GM12801 (cell line): ENCODE results near the gene ALCAM.

Experiments
- TF ChIP-seq, protein P1 (sequence below): IDR thresholded peaks from one replicate; pipeline ENCODE4 v1.5.1; 2011; ENCODE audit warnings: control low read depth; ENCODE audit not compliant: insufficient read length; ENCODE audit errors: extremely low read depth

ALCAM gene

DNA sequence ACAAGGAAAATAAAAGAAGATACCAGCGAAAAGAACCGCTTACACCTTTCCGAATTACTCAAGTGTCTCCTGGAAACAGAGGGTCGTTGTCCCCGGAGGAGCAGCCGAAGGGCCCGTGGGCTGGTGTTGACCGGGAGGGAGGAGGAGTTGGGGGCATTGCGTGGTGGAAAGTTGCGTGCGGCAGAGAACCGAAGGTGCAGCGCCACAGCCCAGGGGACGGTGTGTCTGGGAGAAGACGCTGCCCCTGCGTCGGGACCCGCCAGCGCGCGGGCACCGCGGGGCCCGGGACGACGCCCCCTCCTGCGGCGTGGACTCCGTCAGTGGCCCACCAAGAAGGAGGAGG is 325 bp downstream of the ALCAM start:
- TF ChIP-seq, protein P1, sequence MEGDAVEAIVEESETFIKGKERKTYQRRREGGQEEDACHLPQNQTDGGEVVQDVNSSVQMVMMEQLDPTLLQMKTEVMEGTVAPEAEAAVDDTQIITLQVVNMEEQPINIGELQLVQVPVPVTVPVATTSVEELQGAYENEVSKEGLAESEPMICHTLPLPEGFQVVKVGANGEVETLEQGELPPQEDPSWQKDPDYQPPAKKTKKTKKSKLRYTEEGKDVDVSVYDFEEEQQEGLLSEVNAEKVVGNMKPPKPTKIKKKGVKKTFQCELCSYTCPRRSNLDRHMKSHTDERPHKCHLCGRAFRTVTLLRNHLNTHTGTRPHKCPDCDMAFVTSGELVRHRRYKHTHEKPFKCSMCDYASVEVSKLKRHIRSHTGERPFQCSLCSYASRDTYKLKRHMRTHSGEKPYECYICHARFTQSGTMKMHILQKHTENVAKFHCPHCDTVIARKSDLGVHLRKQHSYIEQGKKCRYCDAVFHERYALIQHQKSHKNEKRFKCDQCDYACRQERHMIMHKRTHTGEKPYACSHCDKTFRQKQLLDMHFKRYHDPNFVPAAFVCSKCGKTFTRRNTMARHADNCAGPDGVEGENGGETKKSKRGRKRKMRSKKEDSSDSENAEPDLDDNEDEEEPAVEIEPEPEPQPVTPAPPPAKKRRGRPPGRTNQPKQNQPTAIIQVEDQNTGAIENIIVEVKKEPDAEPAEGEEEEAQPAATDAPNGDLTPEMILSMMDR: no peak

DNA sequence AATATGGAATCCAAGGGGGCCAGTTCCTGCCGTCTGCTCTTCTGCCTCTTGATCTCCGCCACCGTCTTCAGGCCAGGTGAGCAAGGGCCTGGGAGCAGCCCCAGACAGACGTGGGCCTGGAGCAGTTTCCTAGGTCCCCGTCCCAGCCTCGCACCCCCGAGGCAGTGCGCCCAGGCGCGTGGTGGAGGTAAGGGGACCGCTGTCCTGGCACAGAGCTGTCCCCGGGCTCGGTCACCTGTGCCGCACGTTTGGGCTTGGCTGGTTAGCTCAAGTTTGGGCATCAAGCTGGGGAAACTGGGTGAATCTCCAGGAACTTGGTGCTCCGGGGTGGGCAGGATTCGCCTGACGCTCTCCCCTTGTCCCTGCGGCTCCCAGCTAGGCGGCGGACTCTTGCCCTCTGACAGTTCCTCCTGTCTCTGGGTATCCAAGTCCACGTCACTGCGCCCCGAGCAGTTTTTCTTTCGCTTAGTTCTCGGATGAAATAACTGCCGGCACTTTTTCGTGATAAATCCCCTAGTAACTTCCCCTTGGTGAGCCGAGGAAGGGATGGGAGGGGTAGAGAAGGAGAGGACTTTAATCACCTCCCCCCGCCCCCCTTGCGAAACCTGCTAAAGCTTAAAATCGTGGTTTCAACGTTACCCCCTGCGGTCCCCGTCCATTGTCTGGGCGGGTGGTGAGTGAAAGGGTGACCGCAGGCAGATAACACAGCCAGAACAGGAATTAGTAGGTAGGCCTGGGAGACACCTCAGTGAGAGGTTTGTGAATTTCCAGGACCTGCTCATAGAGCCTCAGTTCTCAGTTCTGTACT is 901 bp downstream of the ALCAM start:
- TF ChIP-seq, protein P1: no peak

DNA sequence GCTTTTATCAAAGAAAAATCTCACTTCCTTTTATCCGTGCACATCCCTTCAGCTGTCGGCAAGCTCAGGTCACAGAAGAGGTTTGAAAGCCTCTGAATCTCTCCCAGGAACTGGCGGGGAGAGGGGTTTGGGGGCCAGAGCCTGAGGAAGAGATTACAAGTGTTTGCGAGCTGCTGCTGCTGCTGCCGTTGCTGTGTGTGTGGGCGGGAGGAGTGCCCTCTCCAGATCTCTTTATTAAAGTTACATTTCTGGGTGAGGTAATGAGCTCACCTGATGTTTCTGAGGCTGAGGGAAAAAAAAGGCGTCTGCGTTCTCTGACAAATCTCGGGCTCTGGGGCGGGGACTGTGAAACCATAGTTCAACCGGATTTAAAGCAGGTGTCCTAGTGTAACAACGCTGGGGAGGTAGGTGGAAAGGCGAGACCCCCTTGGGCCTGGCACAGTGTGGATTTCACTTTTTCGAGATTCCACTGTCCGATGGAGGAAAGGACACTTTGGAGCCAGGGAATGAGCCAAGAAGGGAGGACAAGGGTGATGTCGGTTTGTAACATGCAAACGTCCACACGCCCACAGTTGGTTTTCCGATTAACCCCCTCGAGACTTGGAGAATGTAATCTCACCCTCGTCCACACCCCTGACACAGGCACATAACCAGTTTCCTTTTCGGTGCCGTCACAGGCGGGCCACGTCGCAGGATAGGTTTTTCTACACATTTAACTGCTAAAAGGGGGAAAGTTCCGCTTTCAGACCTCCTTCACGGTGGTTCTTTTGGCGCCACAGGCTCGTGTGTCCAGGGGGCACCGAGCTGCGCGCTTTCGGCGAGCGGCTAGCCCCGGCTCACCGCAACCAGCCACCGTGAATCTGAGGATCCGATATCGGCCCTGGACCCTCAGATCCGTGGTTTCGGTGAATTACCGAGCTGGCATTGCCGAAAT is 2.1 kb downstream of the ALCAM start:
- TF ChIP-seq, protein P1: no peak

DNA sequence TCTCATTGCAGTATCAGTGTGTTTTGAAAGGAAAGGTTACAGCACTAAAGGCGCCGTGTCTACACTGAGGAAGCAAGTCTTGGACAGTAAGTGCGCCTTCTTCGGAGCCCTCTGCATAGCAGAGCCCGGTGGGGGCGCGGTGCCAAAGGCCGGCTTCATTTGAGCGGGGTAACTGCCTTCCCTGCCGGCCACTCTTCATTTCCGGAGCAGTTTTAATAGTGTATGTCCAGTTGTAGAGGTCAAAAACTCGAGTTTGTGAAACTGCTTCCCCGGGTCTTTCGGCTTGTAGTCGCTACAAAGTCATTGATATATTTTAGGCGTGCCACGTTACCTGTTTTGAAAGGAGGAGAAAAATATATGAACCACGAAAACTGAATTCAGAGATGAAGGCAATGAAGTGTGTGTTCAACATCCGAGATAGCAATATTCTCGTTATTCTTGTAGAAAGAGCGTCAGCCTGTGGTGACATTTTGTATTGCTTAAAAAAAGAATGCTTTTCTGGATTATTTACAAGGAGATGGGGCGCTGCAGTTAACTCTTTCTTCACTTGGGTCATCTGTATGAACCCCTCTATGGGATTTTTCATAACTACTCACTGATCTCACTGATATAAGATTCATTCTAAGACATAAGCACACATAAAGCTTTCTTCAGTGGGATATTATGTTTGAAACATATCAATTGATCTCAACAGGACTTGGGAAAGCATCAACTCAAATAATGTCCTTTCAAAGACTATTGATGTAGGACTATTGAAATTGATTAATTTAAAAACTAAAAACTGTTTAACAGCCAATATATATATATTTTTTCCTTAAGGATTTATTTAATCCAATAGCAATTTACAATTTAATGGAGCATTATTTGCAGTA is 3.0 kb downstream of the ALCAM start:
- TF ChIP-seq, protein P1: no peak

DNA sequence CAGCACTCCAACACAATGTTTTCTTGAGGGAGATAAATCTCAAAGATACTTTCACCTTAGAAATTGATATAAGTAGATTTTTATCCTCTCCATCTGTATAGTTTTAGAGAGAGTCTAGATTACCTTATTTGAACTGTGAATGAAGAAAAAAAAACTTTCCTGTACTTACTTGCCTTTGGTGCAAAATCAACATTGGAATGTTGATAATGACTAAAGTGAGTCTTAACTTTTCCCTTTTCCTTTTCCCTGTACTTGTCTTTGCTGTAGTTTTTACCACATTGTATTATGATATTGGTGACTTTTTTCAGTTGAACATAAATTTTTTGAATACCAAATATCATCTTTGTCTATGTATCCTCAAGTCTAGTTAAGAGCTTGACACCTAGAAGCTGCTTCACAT is 6.7 kb downstream of the ALCAM start:
- TF ChIP-seq, protein P1: no peak

DNA sequence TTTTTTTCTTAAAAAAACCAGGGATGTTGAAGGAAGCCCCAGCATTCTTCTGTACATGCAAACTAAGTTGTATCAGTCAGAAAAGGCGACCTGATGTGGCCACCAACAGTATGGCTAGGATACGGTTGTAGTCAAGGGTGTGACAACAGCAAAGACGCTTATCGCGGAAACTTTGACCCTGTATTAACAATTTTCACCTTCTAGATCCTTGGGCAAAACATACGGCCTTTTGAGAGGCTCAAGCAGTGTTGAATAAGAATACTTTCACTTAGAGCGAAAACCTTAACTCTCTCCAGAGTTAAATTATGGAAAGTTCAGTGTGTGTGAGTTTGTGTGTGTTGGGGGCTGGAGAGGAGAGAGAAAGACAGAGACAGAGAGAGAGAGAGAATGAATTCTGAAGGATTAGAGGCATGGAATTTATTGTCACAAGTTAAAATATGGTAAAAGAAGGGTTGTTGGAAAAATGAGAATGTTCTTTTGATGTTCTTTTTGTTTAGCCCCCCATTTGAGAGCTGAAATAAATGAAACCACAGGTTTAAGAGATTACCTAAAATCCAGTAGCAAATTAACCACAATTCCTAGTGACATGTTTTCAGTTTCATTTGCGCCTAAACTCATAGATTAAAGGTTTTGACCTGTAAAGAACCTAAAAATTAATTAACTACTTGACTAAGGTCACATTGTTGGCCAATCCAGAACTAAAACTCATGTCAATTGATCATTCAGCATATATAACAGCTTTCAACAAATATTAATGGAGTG is 9.2 kb downstream of the ALCAM start:
- TF ChIP-seq, protein P1: no peak
